K562 (cell line): ENCODE data around the gene FAM32A. TPM values are rescaled to one million over a fixed set of nuclear protein-coding genes. Genes with fewer than 3 reads are reported as not detected.

Source experiments
- DDX20 ChIP-seq: fragments of 450-650 bp; IDR thresholded peaks from 2 replicates; pipeline ENCODE4 v1.6.1; 2016; ENCODE audit warnings: missing genetic modification characterization, low read depth, mild to moderate bottlenecking, missing compliant biosample characterization, moderate library complexity
- FOXA1 ChIP-seq: fragments of 450-650 bp; IDR thresholded peaks from 2 replicates; pipeline ENCODE4 v1.6.1; 2016; ENCODE audit warnings: mild to moderate bottlenecking, borderline replicate concordance
- HCFC1 ChIP-seq: IDR thresholded peaks from 2 replicates; pipeline ENCODE4 v1.6.1; 2012; ENCODE audit warnings: low read depth, low read length, improper control_type of control experiment
- KDM5B ChIP-seq: fragments of 200-600 bp; sonication (generic); IDR thresholded peaks from 2 replicates; pipeline ENCODE4 v1.6.1; 2012; ENCODE audit warnings: low read depth, mild to moderate bottlenecking, moderate library complexity, low read length, control low read depth, inconsistent platforms; ENCODE audit not compliant: insufficient replicate concordance
- NELFE ChIP-seq: IDR thresholded peaks from 2 replicates; pipeline ENCODE4 v1.6.1; 2011; ENCODE audit warnings: mild to moderate bottlenecking; ENCODE audit not compliant: insufficient read depth, insufficient read length
- TEAD4 ChIP-seq, 2 experiments: sonication (generic) in 1 of 2; formaldehyde crosslinking in 1 of 2; IDR thresholded peaks; 2 replicates each; pipeline versions ENCODE4 v1.6.1 to v1.8.0; 2012 to 2022; ENCODE audit warnings: borderline replicate concordance in 1 of 2, inconsistent platforms in 1 of 2, low read length in 1 of 2, mild to moderate bottlenecking in 1 of 2, missing genetic modification reagents in 1 of 2
- ZNF764 ChIP-seq: fragments of 250-450 bp; sonication (Bioruptor Pico); IDR thresholded peaks from 2 replicates; pipeline ENCODE4 v1.4.0; 2020; ENCODE audit warnings: low read depth, mild to moderate bottlenecking, moderate library complexity
- polyA plus RNA-seq, 8 experiments: library from polyadenylated mRNA; depleted of rRNA in 4 of 8; stranded (reverse) in 5 of 8; unstranded in 3 of 8; fragments of >200 nt; fragmentation: Nextera tagmentation in 2 of 8; fragmentation: Illumina TruSeq in 1 of 8; extraction: Ambion mirVana in 2 of 8; extraction: Trizol in 1 of 8; gene quantifications; 2 replicates each; pipeline versions ENCODE4 v1.2.1 to v1.2.3, GENCODE V29; 2011 to 2014; ENCODE audit warnings: inconsistent platforms in 1 of 8, missing spikeins in 1 of 8
- total RNA-seq, 7 experiments: library from RNA; depleted of rRNA in 6 of 7; stranded (reverse); fragments of >200 nt in 6 of 7; fragmentation: Illumina TruSeq in 2 of 7; extraction: Trizol in 2 of 7; gene quantifications; 2 replicates each; pipeline versions ENCODE4 v1.2.1 to v1.2.3, GENCODE V29; 2011 to 2021; ENCODE audit warnings: low replicate concordance in 1 of 7
- TF ChIP-seq, protein P1 (sequence below): fragments of 450-650 bp; IDR thresholded peaks from 2 replicates; pipeline ENCODE4 v1.7.0; 2016; ENCODE audit warnings: borderline replicate concordance
- TF ChIP-seq, protein P2 (sequence below): sonication (generic); formaldehyde crosslinking; IDR thresholded peaks from 2 replicates; pipeline ENCODE4 v1.8.1; 2023; ENCODE audit warnings: mild to moderate bottlenecking, missing genetic modification reagents
- TF ChIP-seq, protein P3 (sequence below), 3 experiments: fragments of 200-800 bp in 1 of 3; sonication (Bioruptor generic) in 1 of 3; sonication (generic) in 1 of 3; formaldehyde crosslinking in 1 of 3; IDR thresholded peaks; 2 replicates each; pipeline versions ENCODE4 v1.6.1 to v1.8.0; 2016 to 2022; ENCODE audit warnings: mild to moderate bottlenecking in 2 of 3, missing compliant biosample characterization in 2 of 3, missing genetic modification characterization in 2 of 3, missing genetic modification reagents in 1 of 3
- TF ChIP-seq, protein P4 (sequence below), 2 experiments: IDR thresholded peaks in 1 of 2; conservative IDR thresholded peaks in 1 of 2; 2 replicates each; pipeline ENCODE4 v1.6.1; 2016; ENCODE audit warnings: low read depth in 2 of 2, mild to moderate bottlenecking in 1 of 2, missing compliant biosample characterization in 1 of 2, missing genetic modification characterization in 1 of 2, moderate library complexity in 1 of 2
- TF ChIP-seq, protein P5 (sequence below): fragments of 250-450 bp; sonication (Bioruptor Pico); IDR thresholded peaks from 2 replicates; pipeline ENCODE4 v1.5.0; 2020; ENCODE audit warnings: mild to moderate bottlenecking, borderline replicate concordance

FAM32A gene
- total and polyA plus RNA-seq, 9 of the 15 experiments (the other 6 are each of a cell fraction or from before 2014, with no cell fraction given) = 30.7 to 96.7 (median 73.7) TPM

DNA sequence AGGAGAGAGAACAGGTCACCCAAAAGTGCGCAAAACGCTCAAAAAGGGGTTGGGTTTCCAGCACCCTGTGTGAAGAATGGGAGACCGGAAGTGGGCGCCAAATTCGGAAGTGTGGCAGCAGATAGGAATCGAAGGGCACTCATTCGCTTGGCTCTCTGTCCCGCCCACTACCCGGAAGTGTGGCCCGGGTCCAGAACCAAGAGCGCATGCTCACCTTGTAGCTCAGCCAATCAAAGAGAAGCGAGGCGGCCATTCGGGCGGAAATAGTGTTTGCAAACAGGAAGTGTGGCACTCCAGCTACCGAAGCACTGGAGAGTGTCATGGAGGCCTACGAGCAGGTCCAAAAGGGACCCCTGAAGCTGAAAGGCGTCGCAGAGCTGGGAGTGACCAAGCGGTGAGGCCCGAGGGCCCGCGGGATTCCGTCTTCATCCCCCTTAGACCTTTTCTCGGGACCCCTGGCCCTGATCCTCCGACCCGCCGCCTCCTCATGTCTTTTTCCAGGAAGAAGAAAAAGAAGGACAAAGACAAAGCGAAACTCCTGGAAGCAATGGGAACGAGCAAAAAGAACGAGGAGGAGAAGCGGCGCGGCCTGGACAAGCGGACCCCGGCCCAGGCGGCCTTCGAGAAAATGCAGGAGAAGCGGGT lies at the start of gene FAM32A (continued):
- TF ChIP-seq DDX20 (tag) (no peak), TEAD4 (IDR thresholded peaks at IDR 0.05; ENCODE audit: low read length) (no peak), TEAD4 (CRISPR knock-in tag; IDR thresholded peaks at IDR 0.05; ENCODE audit: borderline replicate concordance) (no peak), ZNF764 (CRISPR knock-in tag) (no peak), FOXA1 (no peak), KDM5B (peak; percentile 76), HCFC1 (peak; percentile 88), NELFE (no peak)
- TF ChIP-seq, protein P1, sequence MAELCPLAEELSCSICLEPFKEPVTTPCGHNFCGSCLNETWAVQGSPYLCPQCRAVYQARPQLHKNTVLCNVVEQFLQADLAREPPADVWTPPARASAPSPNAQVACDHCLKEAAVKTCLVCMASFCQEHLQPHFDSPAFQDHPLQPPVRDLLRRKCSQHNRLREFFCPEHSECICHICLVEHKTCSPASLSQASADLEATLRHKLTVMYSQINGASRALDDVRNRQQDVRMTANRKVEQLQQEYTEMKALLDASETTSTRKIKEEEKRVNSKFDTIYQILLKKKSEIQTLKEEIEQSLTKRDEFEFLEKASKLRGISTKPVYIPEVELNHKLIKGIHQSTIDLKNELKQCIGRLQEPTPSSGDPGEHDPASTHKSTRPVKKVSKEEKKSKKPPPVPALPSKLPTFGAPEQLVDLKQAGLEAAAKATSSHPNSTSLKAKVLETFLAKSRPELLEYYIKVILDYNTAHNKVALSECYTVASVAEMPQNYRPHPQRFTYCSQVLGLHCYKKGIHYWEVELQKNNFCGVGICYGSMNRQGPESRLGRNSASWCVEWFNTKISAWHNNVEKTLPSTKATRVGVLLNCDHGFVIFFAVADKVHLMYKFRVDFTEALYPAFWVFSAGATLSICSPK = no peak
- TF ChIP-seq, protein P2, sequence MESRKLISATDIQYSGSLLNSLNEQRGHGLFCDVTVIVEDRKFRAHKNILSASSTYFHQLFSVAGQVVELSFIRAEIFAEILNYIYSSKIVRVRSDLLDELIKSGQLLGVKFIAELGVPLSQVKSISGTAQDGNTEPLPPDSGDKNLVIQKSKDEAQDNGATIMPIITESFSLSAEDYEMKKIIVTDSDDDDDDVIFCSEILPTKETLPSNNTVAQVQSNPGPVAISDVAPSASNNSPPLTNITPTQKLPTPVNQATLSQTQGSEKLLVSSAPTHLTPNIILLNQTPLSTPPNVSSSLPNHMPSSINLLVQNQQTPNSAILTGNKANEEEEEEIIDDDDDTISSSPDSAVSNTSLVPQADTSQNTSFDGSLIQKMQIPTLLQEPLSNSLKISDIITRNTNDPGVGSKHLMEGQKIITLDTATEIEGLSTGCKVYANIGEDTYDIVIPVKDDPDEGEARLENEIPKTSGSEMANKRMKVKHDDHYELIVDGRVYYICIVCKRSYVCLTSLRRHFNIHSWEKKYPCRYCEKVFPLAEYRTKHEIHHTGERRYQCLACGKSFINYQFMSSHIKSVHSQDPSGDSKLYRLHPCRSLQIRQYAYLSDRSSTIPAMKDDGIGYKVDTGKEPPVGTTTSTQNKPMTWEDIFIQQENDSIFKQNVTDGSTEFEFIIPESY (CRISPR knock-in tag) = no peak
- TF ChIP-seq, protein P3, sequence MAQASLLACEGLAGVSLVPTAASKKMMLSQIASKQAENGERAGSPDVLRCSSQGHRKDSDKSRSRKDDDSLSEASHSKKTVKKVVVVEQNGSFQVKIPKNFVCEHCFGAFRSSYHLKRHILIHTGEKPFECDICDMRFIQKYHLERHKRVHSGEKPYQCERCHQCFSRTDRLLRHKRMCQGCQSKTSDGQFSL (CRISPR knock-in tag; IDR thresholded peaks at IDR 0.05) = no peak
- TF ChIP-seq, protein P3 (tag; IDR thresholded peaks at IDR 0.05) = no peak
- TF ChIP-seq, protein P4, sequence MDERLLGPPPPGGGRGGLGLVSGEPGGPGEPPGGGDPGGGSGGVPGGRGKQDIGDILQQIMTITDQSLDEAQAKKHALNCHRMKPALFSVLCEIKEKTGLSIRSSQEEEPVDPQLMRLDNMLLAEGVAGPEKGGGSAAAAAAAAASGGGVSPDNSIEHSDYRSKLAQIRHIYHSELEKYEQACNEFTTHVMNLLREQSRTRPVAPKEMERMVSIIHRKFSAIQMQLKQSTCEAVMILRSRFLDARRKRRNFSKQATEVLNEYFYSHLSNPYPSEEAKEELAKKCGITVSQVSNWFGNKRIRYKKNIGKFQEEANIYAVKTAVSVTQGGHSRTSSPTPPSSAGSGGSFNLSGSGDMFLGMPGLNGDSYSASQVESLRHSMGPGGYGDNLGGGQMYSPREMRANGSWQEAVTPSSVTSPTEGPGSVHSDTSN (CRISPR knock-in tag; IDR thresholded peaks at IDR 0.05; ENCODE audit: low read depth) = no peak
- TF ChIP-seq, protein P4 (tag; conservative IDR thresholded peaks at IDR 0.05; ENCODE audit: low read depth) = no peak
- TF ChIP-seq, protein P5, sequence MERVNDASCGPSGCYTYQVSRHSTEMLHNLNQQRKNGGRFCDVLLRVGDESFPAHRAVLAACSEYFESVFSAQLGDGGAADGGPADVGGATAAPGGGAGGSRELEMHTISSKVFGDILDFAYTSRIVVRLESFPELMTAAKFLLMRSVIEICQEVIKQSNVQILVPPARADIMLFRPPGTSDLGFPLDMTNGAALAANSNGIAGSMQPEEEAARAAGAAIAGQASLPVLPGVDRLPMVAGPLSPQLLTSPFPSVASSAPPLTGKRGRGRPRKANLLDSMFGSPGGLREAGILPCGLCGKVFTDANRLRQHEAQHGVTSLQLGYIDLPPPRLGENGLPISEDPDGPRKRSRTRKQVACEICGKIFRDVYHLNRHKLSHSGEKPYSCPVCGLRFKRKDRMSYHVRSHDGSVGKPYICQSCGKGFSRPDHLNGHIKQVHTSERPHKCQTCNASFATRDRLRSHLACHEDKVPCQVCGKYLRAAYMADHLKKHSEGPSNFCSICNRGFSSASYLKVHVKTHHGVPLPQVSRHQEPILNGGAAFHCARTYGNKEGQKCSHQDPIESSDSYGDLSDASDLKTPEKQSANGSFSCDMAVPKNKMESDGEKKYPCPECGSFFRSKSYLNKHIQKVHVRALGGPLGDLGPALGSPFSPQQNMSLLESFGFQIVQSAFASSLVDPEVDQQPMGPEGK (CRISPR knock-in tag) = no peak
